HG03469 (cell line): ENCODE results near the gene ATL2.
"Not testable (repeated sequence)": the region's sequence is repeated elsewhere in the genome, so short reads cannot be mapped to it uniquely, and the experiment has no call there.

Source experiments
- ATAC-seq: cut with Tn5 transposase; IDR thresholded peaks from one replicate; pipeline ENCODE4 v1.9.1; 2021; ENCODE audit warnings: mild to moderate bottlenecking, moderate library complexity, moderate number of reproducible peaks; ENCODE audit not compliant: unreplicated experiment

ATL2 gene

DNA sequence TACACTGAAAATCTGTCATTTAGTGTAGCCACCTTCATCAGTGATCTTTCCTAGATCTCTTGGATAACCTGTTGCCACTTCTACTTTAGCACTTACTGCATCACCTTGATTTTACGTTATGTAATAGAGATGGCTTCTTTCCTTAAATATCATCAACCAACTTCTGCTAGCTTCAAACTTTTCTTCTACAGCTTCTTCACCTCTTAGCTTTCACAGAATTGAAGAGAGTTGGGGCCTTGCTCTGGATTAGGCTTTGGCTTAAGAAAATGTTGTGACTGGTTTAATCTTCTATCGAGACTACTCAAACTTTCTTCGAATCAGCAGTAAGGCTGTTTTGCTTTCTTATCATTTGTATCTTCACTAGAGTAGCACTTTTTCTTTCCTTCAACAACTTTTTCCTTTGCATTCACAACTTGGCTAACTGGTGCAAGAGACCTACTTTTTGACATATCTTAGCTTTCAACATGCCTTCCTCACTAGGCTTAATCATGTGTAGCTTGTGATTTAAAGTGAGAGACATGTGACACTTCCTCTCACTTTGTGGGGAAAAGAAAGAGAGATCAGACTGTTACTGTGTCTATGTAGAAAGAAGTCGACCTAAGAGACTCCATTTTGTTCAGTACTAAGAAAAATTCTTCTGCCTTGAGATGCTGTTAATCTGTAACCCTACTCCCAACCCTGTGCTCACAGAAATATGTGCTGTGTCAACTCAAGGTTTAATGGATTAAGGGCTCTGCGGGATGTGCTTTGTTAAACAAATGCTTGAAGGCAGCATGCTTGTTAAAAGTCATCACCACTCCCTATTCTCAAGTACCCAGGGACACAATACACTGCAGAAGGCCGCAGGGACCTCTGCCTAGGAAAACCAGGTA is 99.6 kb downstream of the ATL2 start:
- no peak for ATAC-seq

DNA sequence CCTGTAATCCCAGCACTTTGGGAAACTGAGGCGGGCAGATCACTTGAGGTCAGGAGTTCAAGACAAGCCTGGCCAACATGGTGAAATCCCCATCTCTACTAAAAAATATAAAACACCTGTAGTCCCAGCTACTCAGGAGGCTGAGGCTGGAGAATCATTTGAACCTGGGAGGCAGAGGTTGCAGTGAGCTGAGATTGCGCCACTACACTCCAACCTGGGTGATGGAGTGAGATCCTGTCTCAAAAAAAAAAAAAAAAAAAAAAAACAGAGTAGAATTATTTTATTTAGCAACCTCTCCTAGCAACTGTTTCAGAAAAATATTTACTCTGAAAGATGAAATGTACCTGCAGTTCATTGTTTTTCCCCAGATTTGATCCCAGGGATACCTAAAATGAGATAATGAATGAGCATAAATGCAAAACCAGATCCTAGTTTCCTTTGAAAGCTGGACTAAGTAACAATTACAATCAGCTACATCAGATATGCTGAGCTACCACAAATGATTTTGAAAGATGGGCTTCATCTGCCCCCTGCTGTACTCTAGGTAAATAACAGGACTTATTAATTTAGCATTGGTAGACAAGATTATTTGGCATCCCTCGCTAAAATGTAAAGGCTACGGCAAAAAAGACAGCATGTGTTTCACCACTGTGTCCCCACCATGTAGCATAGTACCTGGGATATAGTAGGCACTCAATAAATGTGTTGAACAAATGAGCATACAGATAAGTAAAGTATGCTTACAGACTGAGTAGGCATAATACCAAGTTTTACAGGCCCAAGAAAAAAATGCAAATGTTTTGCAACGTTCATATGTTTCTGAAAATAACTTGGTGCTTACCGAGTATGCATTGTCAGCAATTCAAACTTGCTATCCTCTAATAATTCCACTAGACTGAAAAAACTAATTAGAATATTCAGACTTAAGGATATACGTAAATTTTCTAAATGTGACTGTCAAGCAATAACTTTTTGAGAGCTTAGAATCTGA is 102.5 kb downstream of the ATL2 start:
- ATAC-seq, result no peak

DNA sequence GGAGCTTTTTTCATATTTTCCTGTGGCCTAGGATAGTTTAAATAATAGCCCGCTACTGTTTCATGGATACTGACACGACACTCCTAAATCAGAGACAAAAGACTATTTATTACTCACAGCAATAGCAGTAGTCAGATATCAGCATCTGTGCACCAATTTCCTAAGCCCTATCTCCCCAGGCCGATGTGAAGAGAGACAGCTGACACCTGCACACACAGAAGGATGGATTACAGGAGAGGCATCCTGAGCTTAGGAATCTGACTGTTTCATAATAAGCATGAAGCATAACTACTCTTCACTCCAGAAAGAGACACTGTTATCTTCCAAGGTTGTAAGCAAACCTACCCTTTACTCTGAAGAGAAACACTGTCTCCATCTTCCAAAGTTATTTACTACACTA is 105.4 kb downstream of the ATL2 start:
- no peak for ATAC-seq

DNA sequence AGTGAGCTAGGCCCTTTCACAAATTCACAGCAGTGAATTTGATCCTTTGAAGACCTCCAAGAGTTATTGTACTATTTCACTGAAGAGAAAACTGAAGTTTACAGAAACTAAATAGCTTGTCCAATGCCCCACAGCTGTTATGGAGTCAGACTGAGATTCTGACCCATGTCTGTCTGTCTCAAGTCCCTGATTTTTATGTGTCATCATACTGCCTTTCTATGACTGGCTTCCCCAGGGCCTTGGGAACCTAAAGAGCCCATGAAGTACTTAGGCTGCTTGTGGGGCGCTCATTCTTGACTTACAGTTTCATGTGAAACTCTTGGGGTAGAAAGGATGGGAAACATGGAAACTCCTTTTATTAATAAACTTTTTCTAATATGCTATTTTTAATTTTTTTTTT is 107.7 kb downstream of the ATL2 start:
- no peak for ATAC-seq

DNA sequence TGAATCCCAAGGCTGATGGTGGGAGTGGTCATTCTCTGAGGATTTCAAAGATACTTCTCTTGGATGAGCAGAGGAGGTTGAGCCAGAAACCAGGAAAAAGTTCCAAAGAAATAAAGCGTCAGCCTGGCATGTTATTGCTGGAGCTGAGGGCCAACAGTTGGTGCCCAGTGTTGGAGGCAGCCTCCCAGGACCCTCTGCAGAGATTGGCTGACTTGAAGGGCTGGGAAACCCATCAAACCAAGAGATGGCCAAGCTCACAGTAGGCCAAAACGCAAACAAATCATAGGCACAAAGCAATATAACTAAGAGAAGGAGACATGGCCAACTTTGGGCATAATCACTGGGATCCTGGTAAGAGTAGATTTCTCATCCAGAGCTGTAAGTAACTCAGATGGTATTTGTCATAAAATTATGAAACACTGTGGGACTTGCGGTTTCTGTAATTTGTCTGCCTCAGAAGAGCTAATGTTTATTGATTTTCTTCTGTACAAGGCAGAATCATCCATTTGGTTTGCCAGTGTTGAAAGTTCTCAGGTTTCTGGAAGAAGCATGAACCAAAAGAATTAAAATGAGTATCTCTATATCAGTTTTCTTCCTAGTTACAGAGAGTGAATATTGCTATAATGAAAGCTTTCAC is 108.3 kb downstream of the ATL2 start:
- no peak for ATAC-seq

DNA sequence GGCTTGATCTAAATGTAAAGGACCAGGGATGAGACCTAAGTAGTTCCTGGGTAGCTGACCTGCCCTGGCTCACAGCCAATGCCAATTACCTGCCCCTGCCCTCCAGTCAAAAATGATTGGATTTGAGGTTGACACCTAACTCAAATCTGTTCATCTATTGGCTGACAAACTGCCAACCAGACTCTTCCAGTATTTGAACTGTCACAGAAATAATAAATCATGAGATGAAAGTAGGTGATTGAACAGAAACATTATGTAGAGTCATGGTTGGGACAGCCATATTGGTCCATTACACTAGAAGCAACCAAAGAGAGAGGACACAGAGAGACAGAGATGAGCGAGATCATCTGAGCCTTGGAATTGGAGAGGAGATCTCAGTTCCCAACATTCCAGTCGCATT is 109.1 kb downstream of the ATL2 start:
- no peak for ATAC-seq

DNA sequence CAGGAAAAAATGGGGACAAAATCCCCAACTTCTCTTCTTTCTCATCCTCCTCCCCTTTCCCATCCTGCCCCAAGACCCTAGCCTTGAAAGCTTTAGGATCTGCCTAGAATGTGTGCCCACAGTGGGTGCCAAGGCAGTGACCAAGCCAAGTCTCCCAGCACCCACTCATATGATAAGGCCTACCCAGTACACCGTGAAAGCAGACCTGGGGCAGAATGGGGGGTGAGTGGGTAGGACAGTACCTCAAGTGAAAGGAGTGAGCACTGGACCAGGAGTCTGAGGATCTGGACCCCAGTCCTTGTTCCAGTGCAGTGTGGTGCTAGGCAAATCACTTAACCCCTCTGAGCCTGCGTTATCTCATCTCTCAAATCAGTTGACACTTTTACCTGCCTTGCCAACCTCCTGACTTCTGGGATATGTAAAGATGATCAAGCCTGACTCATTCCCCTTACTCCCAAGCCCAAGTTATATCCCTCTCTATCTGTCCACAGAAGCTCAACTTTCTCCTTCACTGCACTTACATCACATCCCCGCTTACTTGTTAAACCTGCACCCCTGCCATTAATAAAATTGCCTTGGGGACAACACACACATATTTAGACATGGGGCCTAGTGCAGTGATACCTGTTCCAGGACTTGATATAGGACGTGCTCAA is 109.7 kb downstream of the ATL2 start:
- no peak for ATAC-seq

DNA sequence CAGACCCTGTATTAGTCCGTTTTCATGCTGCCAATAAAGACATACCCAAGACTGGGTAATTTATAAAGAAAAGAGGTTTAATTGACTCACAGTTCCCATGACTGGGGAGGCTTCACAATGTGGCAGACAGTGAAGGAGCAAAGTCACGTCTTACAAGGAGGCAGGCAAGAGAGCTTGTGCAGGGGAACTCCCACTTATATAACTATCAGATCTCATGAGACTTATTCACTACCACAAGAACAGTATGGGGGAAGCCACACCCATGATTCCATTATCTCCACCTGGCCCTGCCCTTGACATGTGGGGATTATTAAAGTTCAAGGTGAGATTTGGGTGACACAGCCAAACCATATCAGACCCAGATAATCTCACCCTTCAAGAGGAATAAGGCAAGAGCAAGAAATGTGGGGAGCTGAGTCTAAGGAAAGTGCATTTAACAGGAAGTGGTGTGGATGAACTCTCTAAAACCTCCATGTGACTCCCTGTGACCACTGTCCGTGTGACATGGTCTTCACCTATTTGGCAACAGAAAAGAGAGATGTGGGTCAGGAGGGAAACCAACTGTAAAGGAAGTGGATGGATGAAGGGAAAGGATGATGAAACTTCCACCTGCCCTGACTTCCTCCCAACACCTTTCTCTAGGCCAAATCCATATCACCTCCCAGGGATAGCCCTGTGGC is 110.6 kb downstream of the ATL2 start:
- ATAC-seq, result no peak

DNA sequence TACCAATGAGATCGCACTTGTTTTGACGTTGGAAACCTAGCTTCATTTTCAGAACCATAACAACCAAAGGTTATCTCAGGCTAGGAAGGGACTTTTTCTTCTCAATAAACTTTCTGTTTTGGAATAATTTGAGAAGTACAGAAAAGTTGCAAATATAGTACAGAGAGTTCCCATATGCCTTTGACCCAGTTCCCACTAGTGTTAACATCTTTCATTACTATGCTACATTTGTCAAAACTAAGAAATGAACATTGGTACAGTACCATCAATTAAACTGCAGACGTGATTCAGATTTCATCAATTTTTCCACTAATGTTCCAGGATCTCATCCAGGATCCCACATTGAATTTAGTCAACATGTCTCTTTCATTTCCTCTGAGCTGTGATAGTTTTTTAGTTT is 111.6 kb downstream of the ATL2 start:
- ATAC-seq, result no peak

DNA sequence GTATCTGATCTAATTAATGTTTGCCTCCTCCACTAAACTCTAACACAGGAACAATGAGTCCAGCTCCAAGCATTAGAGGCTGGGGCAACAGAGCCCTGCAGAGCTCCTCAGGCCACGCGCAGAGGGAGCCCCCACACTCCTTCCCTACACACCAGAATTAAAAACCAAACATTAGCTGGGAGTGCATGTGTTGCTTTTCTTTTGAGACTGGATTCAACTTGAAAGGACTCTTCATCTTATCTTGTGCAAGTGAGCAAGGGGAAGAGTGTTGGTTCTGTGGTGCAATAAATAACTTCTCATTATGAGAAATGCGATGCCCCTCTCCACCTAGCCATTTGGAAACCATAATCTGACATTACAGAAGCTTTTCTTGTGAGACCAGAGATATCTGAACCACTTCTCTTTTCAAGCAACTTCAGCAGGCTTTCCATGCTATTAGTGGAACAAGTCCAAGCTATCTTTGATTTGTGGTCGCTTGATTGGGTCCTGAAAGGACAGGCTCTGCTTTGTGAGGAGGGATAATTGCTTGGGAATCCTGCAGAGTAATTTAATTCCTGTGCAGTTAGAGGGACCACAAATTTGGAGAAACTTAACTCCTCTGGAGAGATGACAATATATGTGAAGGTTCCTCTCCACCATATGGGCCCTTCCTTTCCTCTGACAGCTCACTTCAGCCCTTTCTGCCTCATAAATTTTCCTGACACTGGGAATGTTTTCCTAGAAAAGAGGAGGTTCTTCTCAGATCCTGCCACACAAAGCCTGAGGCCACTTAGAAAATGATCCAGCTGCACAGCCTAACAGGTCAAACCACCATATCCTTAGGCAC is 112.5 kb downstream of the ATL2 start:
- no peak for ATAC-seq

DNA sequence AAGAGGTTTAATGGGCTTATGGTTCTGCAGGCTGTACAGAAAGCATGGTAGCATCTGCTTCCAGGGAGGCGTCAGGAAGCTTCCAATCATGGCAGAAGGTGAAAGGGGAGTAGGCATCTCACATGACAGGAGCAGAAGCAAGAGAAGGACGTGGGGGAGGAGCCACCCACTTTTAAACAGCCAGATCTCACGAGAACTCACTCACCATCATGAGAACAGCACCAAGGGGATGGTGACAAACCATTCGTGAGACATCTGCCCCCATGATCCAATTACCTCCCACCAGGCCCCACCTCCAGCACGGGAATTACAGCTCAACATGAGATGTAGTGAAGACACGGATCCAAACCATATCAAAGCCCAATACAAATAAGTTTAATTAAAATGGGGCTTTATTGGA is 113.8 kb downstream of the ATL2 start:
- ATAC-seq, result no peak

DNA sequence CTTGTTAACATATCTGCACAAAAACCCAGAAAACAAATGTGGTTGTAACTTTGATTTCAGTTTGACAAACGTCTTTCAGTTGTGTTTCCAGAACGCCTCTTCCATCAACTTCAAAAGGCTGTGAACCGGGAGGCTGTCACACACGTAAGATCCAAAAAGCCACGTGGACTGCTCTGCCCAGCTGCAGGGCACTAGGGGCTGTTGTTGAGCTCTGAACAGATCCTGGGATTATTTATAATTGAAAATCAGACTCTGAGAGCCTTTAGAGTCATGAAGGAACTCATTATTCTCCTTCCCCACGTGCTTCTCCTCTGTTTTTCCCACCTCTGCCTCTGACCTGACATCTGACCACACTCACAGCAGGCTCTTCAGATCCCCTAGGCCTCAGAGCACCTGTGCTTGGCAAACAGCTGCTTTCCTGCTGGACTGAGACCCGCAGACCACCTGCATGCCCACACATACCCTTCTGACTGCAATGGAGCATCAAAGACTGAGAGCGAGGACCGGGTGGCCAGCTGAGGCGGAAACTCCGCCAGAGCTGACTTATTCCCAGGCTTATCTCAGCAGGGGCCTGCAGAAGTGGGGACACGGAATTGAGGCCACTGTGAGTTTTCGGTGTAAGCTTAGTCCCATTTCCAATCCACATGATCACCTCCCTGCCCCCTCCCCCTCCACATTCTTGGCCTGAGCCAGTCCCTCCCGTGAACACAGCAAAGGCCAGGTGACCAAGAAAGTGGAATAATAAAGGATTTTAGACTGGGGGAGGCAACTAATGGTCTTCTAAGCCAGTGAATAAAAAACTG is 114.8 kb downstream of the ATL2 start:
- no peak for ATAC-seq

DNA sequence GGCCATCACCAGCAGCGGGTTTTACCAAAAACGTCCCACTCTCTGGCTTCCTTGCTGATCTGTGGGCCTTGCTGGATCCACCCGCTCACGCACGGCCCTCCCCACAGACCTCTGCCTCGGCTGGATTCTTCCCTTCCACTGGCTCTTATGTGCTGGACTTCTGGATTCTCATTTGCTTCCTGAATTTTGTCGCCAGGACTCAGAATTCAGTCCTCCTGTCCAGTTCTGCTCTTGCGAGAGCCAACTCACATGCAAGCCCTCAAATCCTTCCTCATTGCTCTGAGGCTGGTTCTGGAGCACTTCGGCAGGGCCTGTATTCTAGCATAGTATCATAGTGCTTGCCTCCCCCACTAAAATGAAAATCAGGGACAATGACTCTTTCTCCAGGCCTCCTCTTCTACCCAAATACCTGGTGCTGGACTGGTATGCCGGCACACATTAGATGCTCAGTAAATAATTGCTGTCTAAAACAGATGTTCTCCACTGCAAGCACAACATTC is 115.5 kb downstream of the ATL2 start:
- no peak for ATAC-seq

DNA sequence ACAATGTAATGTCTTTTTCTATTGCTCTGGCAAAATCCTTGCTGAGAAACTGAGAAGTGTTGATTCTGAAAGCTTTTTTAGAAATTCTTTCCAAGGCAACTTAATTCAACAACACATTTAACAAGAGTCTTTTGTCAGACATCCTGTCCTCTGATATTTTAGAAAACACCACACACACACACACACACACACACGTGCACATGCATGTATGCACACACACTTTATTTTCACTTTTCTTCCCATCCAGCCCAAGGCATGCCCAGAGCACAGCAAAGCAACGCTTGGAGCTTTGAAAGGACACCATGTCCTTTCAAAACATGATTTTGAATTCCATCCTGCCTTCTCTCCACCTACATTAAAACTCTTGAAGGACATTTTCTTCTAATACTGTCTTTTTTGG is 116.1 kb downstream of the ATL2 start:
- no peak for ATAC-seq

DNA sequence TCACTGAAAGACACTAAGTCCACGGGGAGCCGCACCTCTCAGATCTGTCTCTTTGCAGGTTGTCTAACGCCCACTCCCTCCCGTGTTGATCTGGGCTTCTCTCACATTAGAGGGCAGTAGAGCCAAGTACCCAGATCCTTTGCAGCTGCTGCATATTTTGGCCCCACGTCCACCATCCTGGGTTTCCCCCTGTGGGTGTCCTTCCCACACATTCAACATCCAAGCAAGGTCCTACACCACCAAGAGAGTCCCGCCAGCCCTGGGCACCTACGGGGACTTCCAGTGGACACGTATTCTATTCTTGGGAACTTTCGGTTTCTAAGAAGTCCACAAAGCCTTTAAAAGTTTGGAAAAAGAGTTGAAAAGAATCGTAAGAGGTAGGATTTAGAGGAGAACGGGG is 116.6 kb downstream of the ATL2 start:
- ATAC-seq, result no peak

DNA sequence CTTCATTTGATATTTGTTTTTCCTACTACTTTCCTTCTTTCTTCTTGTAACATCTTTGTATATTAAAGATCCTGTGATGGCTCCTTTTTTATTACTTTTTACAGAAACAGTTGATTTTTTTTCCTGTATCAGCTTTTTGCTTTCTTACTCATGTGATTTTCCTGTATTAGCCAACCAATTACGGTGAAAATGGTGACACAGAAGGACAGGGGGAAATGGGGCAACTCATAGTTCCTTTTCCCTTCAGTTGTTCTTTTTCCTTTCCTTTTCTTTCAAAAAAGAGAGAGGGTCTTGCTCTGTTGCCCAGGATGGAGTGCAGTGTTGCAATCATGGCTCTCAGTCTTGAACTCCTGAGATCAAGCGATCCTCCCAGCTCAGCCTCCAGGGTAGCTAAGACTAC is 117.8 kb downstream of the ATL2 start:
- no peak for ATAC-seq

DNA sequence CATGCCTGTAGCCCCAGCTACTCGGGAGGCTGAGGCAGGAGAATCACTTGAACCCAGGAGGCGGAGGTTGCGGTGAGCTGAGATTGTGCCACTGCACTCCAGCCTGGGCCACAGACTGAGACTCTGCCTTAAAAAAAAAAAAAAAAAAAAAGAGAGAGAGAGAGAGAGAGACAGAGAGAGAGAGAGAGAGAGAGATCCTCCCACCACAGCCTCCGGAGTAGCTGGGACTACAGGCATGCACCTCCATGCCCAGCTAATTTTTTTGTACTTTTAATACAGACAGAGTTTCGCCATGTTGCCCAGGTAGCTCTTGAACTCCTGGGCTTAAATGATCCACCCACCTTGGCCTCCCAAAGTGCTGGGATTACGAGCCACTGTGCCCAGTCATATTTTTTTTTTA is 119.4 kb downstream of the ATL2 start:
- not testable (repeated sequence) for ATAC-seq

DNA sequence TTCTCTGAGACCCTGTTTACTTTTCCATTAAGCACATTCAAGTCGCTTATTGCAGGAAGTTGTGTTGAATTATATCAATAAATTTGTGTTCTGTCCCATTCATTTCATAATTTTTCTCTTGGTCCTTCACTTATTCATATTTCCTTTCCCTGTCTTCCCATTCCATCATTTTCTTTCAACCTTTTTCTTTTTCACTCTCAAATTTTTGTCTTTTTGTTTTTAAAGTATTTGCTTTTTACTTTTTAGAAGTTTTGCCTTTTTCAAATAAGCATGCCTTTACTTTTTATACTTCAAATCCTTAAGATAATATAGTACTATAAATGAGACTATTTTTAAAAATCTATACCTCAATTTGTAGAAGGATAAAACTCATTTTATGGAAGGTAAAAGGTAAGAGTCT is 120.5 kb downstream of the ATL2 start:
- ATAC-seq, result no peak
